Uterus (tissue), 2 donors: ENCODE data around the gene KCTD21.

ENCODE experiments used
- POLR2A ChIP-seq, 2 donors: fragments of 450-650 bp; IDR thresholded peaks; one replicate each; pipeline ENCODE4 v1.6.1; 2016; ENCODE audit warnings: antibody characterized with exemption in 2 of 2, mild to moderate bottlenecking in 1 of 2, moderate library complexity in 1 of 2
- TF ChIP-seq, protein P1 (sequence below), 4 experiments: fragments of 200-600 bp in 2 of 4; fragments of 450-650 bp in 2 of 4; sonication (generic) in 2 of 4; IDR thresholded peaks; one replicate each; pipeline ENCODE4 v1.5.1; 2016 to 2019; ENCODE audit warnings: antibody characterized with exemption in 4 of 4, mild to moderate bottlenecking in 2 of 4, moderate library complexity in 1 of 4

DNA sequence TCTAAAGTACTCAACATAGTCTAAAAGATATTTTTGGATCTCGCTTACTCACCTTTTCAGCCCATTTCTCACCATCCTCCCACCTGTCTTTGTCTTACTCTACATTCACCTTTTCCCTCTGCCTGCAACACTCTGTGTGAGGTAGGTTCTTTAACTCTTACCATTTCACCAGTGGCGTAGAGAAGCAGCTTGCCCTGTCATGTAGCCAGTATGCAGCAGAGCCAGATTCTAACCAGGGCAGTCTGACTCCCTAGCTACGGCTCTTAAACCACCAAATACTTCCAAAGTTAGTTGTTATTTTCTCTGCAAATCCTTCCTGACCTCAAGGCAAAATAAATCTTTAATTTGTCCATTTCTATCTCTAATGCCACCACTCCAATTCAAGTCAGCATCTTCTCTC, 56.5 kb downstream of the KCTD21 start:
- no peak for TF ChIP-seq POLR2A (IDR thresholded peaks at IDR 0.05)
- TF ChIP-seq, protein P1, sequence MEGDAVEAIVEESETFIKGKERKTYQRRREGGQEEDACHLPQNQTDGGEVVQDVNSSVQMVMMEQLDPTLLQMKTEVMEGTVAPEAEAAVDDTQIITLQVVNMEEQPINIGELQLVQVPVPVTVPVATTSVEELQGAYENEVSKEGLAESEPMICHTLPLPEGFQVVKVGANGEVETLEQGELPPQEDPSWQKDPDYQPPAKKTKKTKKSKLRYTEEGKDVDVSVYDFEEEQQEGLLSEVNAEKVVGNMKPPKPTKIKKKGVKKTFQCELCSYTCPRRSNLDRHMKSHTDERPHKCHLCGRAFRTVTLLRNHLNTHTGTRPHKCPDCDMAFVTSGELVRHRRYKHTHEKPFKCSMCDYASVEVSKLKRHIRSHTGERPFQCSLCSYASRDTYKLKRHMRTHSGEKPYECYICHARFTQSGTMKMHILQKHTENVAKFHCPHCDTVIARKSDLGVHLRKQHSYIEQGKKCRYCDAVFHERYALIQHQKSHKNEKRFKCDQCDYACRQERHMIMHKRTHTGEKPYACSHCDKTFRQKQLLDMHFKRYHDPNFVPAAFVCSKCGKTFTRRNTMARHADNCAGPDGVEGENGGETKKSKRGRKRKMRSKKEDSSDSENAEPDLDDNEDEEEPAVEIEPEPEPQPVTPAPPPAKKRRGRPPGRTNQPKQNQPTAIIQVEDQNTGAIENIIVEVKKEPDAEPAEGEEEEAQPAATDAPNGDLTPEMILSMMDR (IDR thresholded peaks at IDR 0.05) = no peak
